ENCODE results near the gene GRIA2.

GRIA2 gene

GRCh38 chr4:157195374-157195773 lies 25.2 kb upstream of the GRIA2 start:
- TF ChIP-seq TAF1 (IDR thresholded peaks at IDR 0.05; ENCODE audit: borderline replicate concordance, insufficient read depth, low read length): no peak
- no peak for TF ChIP-seq FOXP2 (optimal IDR thresholded peaks at IDR 0.05; ENCODE audit: borderline replicate concordance, extremely low read depth, extremely low read length, insufficient read depth)
- no peak for TF ChIP-seq SIN3A (IDR thresholded peaks at IDR 0.05; ENCODE audit: borderline replicate concordance, insufficient read depth, low read length)
- no peak for TF ChIP-seq POLR2AphosphoS5 (IDR thresholded peaks at IDR 0.05; ENCODE audit: low read depth, low read length)
- no peak for TF ChIP-seq REST (IDR thresholded peaks at IDR 0.05; ENCODE audit: insufficient read depth in 1 of 2, low read depth in 2 of 2, low read length in 2 of 2)

GRCh38 chr4:157196046-157196445 lies 24.5 kb upstream of the GRIA2 start:
- TF ChIP-seq SIN3A (IDR thresholded peaks at IDR 0.05; ENCODE audit: borderline replicate concordance, insufficient read depth, low read length) (no peak), REST (IDR thresholded peaks at IDR 0.05; ENCODE audit: insufficient read depth in 1 of 2, low read depth in 2 of 2, low read length in 2 of 2) (no peak), TAF1 (IDR thresholded peaks at IDR 0.05; ENCODE audit: borderline replicate concordance, insufficient read depth, low read length) (no peak), POLR2AphosphoS5 (IDR thresholded peaks at IDR 0.05; ENCODE audit: low read depth, low read length) (no peak), FOXP2 (optimal IDR thresholded peaks at IDR 0.05; ENCODE audit: borderline replicate concordance, extremely low read depth, extremely low read length, insufficient read depth) (no peak)

GRCh38 chr4:157204634-157205244 lies 15.8 kb upstream of the GRIA2 start:
- no peak for TF ChIP-seq POLR2AphosphoS5 (IDR thresholded peaks at IDR 0.05; ENCODE audit: low read depth, low read length)
- no peak for TF ChIP-seq SIN3A (IDR thresholded peaks at IDR 0.05; ENCODE audit: borderline replicate concordance, insufficient read depth, low read length)
- no peak for TF ChIP-seq FOXP2 (optimal IDR thresholded peaks at IDR 0.05; ENCODE audit: borderline replicate concordance, extremely low read depth, extremely low read length, insufficient read depth)
- no peak for TF ChIP-seq REST (IDR thresholded peaks at IDR 0.05; ENCODE audit: insufficient read depth in 1 of 2, low read depth in 2 of 2, low read length in 2 of 2)
- no peak for TF ChIP-seq TAF1 (IDR thresholded peaks at IDR 0.05; ENCODE audit: borderline replicate concordance, insufficient read depth, low read length)

GRCh38 chr4:157217708-157218107 lies 2.8 kb upstream of the GRIA2 start:
- TF ChIP-seq TAF1 (IDR thresholded peaks at IDR 0.05; ENCODE audit: borderline replicate concordance, insufficient read depth, low read length) (no peak), POLR2AphosphoS5 (IDR thresholded peaks at IDR 0.05; ENCODE audit: low read depth, low read length) (no peak), REST (IDR thresholded peaks at IDR 0.05; ENCODE audit: insufficient read depth in 1 of 2, low read depth in 2 of 2, low read length in 2 of 2) (no peak)

Data from PFSK-1 (cell line).